LHCN-M2 (cell line): ENCODE results near the gene ANKFY1. TPM values are rescaled to one million over a fixed set of nuclear protein-coding genes. Genes with fewer than 3 reads are reported as not detected.
A peak's percentile ranks its signal among the peaks of the same experiment; 100 is the strongest.
"Not testable (repeated sequence)": the region's sequence is repeated elsewhere in the genome, so short reads cannot be mapped to it uniquely, and the experiment has no call there.

ENCODE experiments used
- DNase-seq: peaks from one replicate; pipeline ENCODE4 v3.0.0-alpha.2; 2012; ENCODE audit warnings: low read depth
- total RNA-seq: library from RNA; depleted of rRNA; stranded (reverse); fragments of >200 nt; gene quantifications from 2 replicates; pipeline ENCODE4 v1.2.3, GENCODE V29; 2014

Gene ANKFY1
- total RNA-seq, 1 experiment from 2014 or later: 26.5 TPM

DNA sequence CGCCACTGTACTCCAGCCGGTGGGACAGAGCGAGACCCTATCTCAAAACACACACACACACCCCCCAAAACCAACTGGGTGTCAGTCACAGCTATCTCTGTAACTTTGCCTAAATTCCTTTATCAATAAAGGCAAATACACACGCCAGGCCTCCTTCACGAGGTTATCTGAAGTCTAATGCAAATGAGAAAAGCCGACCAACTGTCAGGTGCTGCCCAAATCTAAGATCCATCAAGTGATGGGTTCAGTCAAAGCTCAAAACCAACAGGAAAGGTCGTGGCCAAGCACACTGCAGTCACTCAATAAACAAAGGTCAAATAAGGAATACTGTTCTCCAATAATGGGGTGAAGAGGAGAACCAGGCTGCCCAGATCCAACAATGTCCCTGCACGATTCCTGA lies 1.1 kb downstream of the ANKFY1 start:
- DNase-seq: no peak

- DNase-seq: no peak
Observed at GRCh38 chr17:4261452-4261851, 2.3 kb downstream of the ANKFY1 start.

GRCh38 chr17:4258867-4259266 lies 4.9 kb downstream of the ANKFY1 start:
- DNase-seq: no peak

- no peak for DNase-seq
Observed at GRCh38 chr17:4256952-4257351, 6.8 kb downstream of the ANKFY1 start.

DNA sequence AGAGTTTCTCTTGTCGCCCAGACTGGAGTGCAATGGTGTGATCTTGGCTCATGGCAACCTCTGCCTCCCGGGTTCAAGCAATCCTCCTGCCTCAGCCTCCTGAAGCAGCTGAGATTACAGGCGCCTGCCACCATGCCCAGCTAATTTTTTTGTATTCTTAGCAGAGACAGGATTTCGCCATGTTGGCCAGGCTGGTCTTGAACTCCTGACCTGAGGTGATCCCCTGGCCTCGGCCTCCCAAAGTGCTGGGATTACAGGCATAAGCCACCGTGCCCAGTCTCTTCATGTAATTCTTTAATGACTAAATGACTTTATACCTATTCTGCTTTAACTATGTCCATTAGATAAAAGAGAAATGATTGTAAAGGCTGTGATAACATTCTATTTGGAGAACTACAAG lies 8.5 kb downstream of the ANKFY1 start:
- not testable (repeated sequence) for DNase-seq

GRCh38 chr17:4250887-4251286 lies 12.9 kb downstream of the ANKFY1 start:
- DNase-seq: no peak

DNA sequence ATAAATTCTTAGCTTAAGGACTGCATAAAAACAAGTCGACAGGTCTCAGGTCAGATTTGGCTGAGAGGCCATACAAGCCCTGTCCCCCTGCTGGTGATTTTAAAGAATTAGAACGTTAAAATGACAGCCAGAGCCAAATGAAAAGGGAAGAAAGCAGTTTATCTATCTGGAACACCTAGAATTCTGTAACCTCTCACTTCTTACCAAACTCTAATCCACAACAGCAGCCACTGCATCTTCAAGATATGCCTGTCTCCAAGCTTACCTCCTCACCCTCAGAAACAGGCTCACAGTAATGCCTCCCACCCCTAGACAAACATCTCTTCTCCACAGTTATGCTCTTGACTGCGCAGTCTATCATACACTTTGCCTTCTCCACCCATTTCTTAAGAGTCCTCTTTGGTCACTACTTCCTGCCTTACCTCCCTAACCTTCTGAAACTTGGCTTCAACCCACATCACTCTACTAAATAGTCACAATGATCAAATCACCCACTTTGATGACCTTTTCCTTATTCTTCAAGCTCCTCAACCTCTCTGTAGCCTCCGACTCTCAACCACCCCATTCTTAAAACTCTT lies 14.2 kb downstream of the ANKFY1 start:
- DNase-seq: peak; percentile 20

DNA sequence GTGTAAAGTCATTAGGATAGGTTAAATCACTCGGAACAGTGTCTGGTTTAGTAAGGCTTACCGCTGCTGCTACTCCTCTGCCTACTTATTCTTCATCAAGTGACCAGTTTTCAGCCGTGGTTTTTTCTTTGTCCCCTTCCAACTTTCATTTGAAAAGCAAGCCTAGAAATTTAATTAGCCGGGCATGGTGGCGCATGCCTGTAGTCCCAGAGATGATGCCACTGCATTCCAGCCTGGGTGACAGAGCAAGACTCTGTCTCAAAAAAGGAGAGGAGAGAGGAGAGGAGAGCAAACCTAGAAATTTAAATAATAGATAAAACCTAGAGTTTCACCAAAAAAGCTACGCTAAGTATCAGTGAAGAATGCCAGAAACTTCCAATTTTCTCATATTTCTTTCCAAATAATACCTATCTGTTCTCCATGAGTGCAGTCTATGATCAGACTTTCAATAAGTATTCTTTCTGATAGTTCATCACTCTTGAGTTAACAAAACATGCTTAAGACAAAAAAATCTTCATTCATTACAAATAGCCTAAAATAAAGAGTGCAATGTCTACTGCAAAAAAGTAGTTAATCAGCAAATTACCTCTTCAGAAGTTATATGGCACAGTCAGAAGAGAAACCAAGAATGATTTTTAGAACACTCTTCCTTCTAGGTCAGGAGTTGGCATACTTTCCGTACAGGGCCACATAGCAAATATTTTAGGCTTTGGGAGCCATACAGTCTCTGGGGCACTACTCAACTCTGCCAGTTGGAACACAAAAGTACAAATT lies 15.1 kb downstream of the ANKFY1 start:
- DNase-seq: no peak

- DNase-seq: no peak
Observed at GRCh38 chr17:4247971-4248388, 15.8 kb downstream of the ANKFY1 start.

GRCh38 chr17:4247361-4247970 lies 16.3 kb downstream of the ANKFY1 start:
- no peak for DNase-seq

GRCh38 chr17:4246674-4247073 lies 17.1 kb downstream of the ANKFY1 start:
- DNase-seq: no peak

- no peak for DNase-seq
Observed at GRCh38 chr17:4241535-4241934, 22.2 kb downstream of the ANKFY1 start.

GRCh38 chr17:4236456-4236855 lies 27.3 kb downstream of the ANKFY1 start:
- peak; percentile 21 for DNase-seq

- no peak for DNase-seq
Observed at GRCh38 chr17:4235372-4236279, 28.2 kb downstream of the ANKFY1 start.

DNA sequence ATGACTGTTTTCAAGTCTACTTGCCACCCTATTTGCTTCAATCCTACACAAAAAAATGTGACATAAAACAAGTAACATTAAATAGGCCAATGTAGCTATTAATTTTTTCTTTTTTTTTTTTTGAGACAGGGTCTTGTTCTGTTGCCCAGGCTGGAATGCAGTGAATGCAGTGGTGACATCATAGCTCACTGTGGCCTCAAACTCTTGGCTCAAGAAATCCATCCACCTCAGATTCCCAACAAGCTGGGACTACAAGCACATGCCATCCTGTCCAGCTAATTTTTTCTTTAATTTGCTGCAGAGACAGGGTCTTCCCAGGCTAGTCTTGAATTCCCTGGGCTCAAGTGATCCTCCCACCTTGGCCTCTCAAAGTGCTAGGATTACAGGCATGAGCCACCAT lies 29.4 kb downstream of the ANKFY1 start:
- DNase-seq: no peak

GRCh38 chr17:4233668-4234258 lies 30.0 kb downstream of the ANKFY1 start:
- no peak for DNase-seq

- peak; percentile 58 for DNase-seq
Observed at GRCh38 chr17:4232168-4232813, 31.5 kb downstream of the ANKFY1 start.

DNA sequence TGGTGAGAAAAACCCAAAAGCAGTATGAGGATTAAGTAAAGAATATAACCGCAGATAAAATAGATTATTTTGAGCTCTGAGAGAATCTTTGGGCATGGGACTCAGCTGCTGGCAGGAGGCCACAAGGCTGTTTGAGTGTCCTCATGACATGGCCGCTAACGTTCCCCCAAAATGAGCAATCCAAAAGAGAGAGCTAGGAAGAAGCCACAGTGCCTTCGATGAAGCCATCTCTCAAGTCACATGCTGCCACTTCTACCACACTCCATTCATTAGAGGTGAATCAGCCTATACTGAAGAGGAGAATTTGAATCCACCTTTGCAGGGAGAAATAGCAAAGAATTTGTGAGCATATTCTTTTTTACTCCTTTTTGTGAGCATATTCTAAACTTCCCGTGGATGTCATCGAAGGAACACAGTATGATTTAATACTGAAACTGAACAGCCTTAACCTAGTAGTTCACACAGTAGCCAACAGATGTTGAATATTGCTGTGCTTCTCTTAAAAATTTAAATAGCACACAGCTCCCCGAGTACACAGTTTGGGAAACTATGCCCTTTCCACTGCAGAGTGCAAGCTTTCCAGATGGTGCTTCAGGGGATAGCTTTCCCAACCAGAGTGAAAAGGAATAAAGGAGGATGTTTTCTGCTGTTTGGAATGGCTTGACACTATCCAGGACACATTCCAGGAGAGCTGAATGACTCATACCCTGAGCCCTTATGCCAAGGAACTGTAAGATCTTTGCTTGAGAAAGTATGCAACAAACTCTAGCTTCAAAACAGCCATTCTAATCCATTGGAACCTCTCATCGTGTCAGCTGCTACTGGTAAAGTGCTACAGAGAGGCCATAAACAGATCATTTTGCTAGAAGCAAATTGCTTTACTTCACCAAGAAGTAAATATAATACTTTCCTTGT lies 33.9 kb downstream of the ANKFY1 start:
- peak; percentile 94 for DNase-seq

DNA sequence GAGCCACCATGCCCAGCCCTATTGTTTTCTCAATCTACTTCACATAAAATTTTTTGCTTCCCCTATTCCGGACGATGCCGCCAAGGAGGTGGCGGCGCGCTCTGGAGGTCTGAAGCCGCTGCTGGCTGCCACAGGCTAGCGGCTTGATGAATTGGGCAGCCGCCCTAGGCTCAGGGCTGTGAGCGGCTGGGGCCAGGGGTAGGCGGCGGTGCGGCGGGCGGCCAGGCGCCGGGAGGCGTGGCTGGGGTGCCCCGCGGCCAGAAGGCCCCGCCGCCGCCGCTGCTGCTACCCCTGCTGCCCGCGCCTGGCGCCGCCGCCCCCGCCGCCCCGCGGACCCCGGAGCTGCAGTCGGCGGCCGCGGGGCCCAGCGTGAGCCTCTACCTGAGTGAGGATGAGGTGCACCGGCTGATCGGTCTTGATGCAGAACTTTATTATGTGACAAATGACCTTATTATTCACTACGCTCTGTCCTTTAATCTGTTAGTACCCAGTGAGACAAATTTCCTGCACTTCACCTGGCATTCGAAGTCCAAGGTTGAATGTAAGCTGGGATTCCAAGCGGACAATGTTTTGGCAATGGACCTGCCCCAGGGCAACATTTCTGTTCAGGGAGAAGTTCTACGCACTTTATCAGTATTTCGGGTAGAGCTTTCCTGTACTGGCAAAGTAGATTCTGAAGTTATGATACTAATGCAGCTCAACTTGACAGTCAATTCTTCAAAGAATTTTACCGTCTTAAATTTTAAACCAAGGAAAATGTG lies 41.7 kb downstream of the ANKFY1 start:
- DNase-seq: no peak
